ENCODE results near the gene TSSK6. TPM values are rescaled to one million over a fixed set of nuclear protein-coding genes. Genes with fewer than 3 reads are reported as not detected.

TSSK6 gene
- total and polyA plus RNA-seq, 2 experiments from 2014 or later, result 0.60 to 11.9 TPM

DNA sequence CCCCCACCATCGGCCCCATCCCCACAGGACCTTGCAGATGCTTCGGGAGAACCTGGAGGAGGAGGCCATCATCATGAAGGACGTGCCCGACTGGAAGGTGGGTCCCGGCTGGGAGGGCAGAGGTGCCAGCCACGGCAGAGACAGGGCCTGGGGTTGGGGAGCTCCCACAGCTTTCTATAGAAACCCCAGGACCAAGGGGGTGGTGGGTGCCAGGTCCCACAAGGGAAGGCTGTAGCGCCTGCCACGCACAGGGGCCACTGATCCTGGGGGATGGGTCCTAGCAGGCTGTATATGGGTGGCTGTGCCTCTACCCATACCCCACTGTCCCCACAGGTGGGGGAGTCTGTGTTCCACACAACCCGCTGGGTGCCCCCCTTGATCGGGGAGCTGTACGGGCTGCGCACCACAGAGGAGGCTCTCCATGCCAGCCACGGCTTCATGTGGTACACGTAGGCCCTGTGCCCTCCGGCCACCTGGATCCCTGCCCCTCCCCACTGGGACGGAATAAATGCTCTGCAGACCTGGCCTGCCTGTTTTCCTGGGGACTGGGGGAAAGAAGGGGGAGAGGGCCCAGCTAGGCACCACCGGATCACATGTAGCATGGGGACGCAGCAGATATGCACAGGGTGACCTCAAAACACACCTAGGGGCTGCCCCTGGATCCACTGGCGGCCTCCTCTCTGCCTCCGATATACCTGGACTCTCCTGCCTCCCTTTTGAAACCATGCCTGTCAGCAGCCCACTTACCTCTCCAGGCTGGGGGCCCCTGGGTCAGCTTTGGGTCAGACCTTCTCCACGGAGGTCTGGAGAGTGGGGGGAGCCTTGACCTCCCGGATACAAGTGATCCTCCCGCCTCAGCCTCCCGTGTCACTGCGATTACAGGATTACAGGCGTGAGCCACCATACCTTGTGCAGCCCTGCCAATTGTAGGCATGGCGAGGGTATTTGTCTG, 12.6 kb upstream of the TSSK6 start:
- H3K9me3 ChIP-seq (ENCODE audit: low read depth), result no peaks in the 10 kb centered on the region
- DNase-seq (ENCODE audit: low read depth in 1 of 2, low spot score in 1 of 2), result no peak
- TF ChIP-seq CTCF (IDR thresholded peaks at IDR 0.05; ENCODE audit: low read depth, low read length), result no peak
- no peak overlapping the region for H3K27ac ChIP-seq
- H3K4me3 ChIP-seq, result no peak overlapping the region
- H3K27me3 ChIP-seq, result no peaks in the 10 kb centered on the region
- H3K4me1 ChIP-seq (ENCODE audit: low read depth), result peaks cover 11% of the 10 kb centered on the region
- peaks cover 3% of the 10 kb centered on the region for H3K36me3 ChIP-seq

DNA sequence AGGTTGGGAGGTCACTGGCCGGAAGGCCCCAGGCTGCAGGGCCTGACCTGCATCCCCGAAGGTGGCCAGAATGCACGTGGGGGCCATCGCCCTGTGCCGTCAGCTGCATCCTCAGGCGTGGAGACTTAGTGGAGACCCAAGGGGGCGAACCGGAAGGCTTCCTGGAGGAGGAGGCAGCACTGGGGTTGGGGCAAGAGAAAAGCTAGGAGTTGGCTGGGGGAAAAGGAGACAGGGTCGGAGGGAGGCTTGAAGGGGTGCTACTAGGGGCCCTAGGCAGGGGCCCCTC, 12.0 kb upstream of the TSSK6 start:
- no peak for TF ChIP-seq CTCF (IDR thresholded peaks at IDR 0.05; ENCODE audit: low read depth, low read length)
- Histone ChIP-seq H3K36me3 (peaks cover 3% of the 10 kb centered on the region), H3K9me3 (ENCODE audit: low read depth) (no peaks in the 10 kb centered on the region), H3K4me1 (ENCODE audit: low read depth) (peaks cover 11% of the 10 kb centered on the region), H3K4me3 (no peak overlapping the region), H3K27me3 (no peaks in the 10 kb centered on the region), H3K27ac (no peak overlapping the region)
- DNase-seq (ENCODE audit: low read depth in 1 of 2, low spot score in 1 of 2), result no peak

DNA sequence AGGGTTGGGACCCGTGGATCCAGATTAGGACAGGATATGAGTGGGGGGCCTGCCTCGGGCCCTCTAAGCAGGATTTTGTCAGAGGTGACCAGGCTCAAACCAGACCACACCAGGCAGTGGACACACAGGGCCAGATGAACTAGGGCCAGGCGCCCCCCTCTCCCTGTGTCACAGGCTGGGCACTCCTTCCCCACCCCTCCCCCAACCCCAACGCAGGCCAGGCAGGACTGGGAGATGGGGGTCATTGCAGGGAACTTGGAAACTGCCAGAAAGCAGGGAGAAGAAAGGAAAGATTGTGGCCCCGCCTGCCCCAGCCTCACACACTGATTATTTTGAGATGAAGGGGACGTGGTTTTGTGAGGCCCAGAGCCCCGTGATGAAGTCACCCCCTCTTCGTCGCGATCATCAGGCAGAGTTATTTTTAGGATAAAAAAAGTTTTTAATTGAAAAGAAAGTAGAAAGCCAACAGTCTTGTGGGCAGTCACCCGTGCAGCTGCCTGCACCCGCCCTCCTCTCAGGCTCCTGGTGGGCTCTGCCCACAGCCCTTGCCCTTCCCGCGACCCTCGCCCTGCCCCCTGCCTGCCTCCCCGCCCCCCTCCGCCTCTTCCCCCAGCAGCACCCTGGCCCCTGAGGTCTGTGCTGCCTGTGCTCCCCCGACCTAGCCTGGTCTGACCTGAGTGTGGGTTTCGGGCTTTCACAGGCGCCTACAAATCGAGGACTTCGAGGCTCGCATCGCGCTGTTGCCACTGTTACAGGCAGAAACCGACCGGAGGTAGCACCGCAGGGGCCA, 11.4 kb upstream of the TSSK6 start:
- Histone ChIP-seq H3K27ac (peak overlapping the region; percentile 60), H3K27me3 (no peaks in the 10 kb centered on the region), H3K9me3 (ENCODE audit: low read depth) (no peaks in the 10 kb centered on the region), H3K4me3 (no peak overlapping the region), H3K36me3 (peaks cover 3% of the 10 kb centered on the region), H3K4me1 (ENCODE audit: low read depth) (peaks cover 11% of the 10 kb centered on the region)
- no peak for TF ChIP-seq CTCF (IDR thresholded peaks at IDR 0.05; ENCODE audit: low read depth, low read length)
- no peak for DNase-seq (ENCODE audit: low read depth in 1 of 2, low spot score in 1 of 2)

DNA sequence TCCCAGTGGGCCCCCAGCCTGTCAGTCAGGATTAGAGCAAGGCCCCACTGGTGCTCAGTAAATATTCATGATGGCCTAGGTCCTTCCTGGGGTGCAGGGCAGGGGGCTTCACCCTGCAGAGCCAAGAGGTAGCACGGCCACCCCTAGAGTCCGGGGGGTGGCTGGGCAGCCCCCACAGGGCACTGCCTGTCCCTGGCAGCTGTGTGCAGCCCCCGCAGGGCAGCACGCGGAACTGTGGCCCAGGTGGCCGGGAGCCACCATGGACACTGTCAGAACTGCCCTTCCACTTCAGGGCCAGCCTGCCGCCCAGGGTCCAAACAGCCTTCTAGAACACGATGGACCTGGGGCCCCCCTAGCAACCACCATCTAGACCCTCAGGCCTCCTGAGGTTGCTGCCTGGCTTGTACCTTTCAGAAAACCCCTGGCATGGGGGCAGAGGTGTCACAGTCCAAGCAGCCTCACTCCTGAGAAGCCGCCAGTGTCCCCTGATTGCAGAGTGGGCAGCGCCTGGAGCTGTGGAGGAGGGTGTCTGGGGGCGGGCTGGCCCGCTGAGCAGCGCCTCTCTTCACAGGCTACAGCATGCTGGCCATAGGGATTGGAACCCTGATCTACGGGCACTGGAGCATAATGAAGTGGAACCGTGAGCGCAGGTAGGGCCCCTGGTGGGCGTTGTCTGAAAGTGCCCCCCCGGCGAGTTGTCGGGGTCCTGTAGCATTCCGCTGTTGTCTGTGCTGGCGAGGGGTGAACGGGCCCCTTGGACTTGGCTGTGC, 10.4 kb upstream of the TSSK6 start:
- Histone ChIP-seq H3K27ac (peak overlapping the region; percentile 60), H3K4me3 (no peak overlapping the region), H3K4me1 (ENCODE audit: low read depth) (peaks cover 11% of the 10 kb centered on the region), H3K27me3 (no peaks in the 10 kb centered on the region), H3K9me3 (ENCODE audit: low read depth) (no peaks in the 10 kb centered on the region), H3K36me3 (peaks cover 3% of the 10 kb centered on the region)
- DNase-seq (ENCODE audit: low read depth in 1 of 2, low spot score in 1 of 2), result no peak
- no peak for TF ChIP-seq CTCF (IDR thresholded peaks at IDR 0.05; ENCODE audit: low read depth, low read length)

GRCh38 chr19:19524053-19524452, 8.7 kb upstream of the TSSK6 start:
- DNase-seq (ENCODE audit: low read depth in 1 of 2, low spot score in 1 of 2), result no peak
- H3K4me3 ChIP-seq, result no peak overlapping the region
- no peak overlapping the region for H3K27ac ChIP-seq
- no peaks in the 10 kb centered on the region for H3K27me3 ChIP-seq
- no peak for TF ChIP-seq CTCF (IDR thresholded peaks at IDR 0.05; ENCODE audit: low read depth, low read length)
- H3K36me3 ChIP-seq, result peaks cover 5% of the 10 kb centered on the region
- H3K4me1 ChIP-seq (ENCODE audit: low read depth), result peaks cover 11% of the 10 kb centered on the region
- H3K9me3 ChIP-seq (ENCODE audit: low read depth), result no peaks in the 10 kb centered on the region
